ENCODE data around the gene TLN1. TPM values are rescaled to one million over a fixed set of nuclear protein-coding genes. Genes with fewer than 3 reads are reported as not detected.

The TLN1 gene
- total and polyA plus RNA-seq, 2 of the 8 experiments (the other 6 are each of a cell fraction or from before 2014, with no cell fraction given) = 28.1 to 90.1 TPM

GRCh38 chr9:35679766-35680330, 52.1 kb downstream of the TLN1 start (continued):
- no peak for TF ChIP-seq ATF2 (IDR thresholded peaks at IDR 0.05; ENCODE audit: low read length)
